Fibroblast of skin of back (primary cell): ENCODE measurements around the gene PTGER2. TPM values are rescaled to one million over a fixed set of nuclear protein-coding genes. Genes with fewer than 3 reads are reported as not detected.

Source experiments
- DNase-seq: peaks from one replicate; pipeline ENCODE4 v3.0.0-alpha.2; 2013
- polyA plus RNA-seq, 2 experiments: library from polyadenylated mRNA; unstranded; fragments of 120-200 nt; gene quantifications; one replicate each; pipeline ENCODE4 v1.2.1, GENCODE V29; 2013; ENCODE audit not compliant: insufficient read length in 2 of 2

The PTGER2 gene, protein sequence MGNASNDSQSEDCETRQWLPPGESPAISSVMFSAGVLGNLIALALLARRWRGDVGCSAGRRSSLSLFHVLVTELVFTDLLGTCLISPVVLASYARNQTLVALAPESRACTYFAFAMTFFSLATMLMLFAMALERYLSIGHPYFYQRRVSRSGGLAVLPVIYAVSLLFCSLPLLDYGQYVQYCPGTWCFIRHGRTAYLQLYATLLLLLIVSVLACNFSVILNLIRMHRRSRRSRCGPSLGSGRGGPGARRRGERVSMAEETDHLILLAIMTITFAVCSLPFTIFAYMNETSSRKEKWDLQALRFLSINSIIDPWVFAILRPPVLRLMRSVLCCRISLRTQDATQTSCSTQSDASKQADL
- polyA plus RNA-seq (2013, experiment 1 of 2; ENCODE audit: insufficient read length), result 1.9 TPM
- polyA plus RNA-seq (2013, experiment 2 of 2; ENCODE audit: insufficient read length), result 1.9 TPM

DNA sequence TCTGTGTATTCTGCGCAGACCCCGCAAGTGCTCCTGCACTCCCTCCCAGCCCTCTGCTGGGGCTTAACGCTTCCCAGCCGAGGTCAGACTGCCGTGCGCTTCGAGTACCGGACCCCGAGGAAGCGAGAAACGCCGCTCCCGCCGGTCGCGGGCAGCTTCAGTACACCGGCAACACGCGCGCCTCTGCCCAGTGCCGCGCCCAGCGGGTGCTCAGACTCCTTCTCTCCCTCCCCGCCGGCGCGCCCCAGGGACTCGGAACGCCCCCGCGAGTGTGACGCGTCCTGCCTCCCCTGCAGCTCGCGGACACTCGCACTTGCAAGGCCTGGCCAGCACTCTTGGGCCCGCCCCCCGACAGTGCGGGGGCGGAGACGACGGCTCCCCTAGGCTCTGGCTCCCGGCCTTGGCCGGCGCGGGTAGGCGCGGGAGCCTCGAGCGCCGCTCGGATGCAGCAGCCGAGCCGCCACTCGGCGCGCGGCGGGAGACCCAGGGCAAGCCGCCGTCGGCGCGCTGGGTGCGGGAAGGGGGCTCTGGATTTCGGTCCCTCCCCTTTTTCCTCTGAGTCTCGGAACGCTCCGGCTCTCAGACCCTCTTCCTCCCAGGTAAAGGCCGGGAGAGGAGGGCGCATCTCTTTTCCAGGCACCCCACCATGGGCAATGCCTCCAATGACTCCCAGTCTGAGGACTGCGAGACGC lies at the start of gene PTGER2:
TSS of gene PTGER2 (plus strand) at position 410 of the 692 bp plus-strand sequence. CDS start at position 647, 237 bp downstream.
- DNase-seq, result peak; percentile 85

DNA sequence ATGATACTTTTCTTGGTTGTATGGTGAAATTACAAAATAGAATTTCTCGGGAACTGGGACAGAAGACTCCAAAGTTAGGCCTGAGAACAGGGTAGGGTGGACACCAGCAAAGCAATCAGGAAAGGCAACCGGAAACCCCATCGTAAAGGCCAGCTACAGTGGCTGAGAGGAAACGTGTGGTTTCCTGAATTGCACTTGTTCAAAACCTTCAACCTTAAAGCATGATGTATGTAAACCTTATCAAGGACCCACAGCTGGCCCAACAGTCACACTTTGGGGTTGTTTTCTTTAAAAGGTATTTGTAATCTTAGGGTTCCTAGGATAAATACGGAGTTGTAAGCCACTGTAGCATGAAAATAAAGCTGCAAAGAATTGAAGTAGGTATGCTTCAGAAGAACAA lies 48.9 kb upstream of the PTGER2 start:
- no peak for DNase-seq

GRCh38 chr14:52266179-52266578 lies 47.9 kb upstream of the PTGER2 start:
- DNase-seq, result peak; percentile 88

GRCh38 chr14:52266782-52267181 lies 47.3 kb upstream of the PTGER2 start:
- DNase-seq, result peak; percentile 71

GRCh38 chr14:52267501-52268278 lies 46.4 kb upstream of the PTGER2 start, which contains the start of gene PTGDR:
Gene PTGDR, plus strand, starts transcription at chr14:52267698. Its CDS starts 117 bp downstream, at chr14:52267815.
- DNase-seq, result peak; percentile 22

DNA sequence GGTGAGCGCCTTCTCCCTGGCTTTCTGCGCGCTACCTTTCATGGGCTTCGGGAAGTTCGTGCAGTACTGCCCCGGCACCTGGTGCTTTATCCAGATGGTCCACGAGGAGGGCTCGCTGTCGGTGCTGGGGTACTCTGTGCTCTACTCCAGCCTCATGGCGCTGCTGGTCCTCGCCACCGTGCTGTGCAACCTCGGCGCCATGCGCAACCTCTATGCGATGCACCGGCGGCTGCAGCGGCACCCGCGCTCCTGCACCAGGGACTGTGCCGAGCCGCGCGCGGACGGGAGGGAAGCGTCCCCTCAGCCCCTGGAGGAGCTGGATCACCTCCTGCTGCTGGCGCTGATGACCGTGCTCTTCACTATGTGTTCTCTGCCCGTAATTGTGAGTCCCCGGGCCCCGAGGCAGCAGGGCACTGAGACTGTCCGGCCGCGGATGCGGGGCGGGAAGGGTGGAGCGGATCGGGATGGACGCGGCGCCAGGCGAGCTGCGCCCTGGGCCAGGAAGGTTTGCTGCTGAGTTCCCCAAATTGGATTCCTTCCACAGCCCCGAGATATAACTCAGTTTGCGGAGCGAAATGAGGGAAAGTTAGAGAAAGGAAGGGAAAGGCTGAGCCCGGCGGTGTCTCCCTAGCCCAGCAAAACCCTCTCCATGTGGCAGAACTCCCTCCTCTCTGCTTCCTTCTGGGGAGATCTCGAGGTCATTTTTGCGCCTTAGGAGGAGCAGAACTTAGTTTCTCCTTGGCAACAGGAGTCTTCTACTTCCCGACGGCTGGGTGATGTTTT lies 45.6 kb upstream of the PTGER2 start:
- DNase-seq, result peak; percentile 32

DNA sequence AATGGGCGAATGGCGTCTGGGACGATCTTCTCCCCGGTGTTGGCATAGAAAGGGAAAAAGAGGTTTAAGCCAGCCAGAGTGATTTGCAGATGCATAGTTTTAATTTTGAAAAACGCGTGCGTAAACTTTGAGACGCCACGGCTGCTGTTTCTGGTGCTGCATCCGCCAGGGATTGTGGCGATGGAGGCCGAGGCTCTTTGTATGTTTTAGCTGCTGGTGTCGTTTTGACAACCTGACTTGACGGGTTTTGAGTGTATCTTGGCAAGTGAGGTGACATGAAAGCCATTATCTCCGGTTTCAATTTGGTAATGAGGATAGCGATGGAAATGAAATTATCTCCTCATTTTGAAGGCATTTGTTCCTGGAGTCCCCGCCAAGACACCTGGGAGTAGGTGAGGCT lies 45.0 kb upstream of the PTGER2 start:
- DNase-seq, result no peak

DNA sequence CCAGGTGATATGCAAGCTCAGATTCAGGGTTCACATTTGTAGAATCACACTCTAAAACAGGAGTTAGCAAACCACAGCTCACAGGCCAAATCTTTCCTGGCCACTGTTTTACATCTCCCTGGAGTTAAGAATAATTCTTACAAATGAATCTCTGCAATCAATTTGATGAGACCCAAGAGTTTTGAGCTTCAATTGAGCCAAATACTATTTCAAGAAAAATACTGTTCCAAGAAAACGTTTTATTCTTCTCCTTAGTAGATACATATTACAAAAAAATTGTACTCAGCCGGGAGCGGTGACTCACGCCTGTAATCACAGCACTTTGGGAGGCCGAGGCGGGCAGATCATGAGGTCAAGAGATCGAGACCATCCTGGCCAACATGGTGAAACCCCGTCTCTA lies 44.1 kb upstream of the PTGER2 start:
- DNase-seq, result no peak

- no peak for DNase-seq
These were observed 42.6 kb upstream of the PTGER2 start for GRCh38 chr14:52271538-52271937.

GRCh38 chr14:52272375-52272774 lies 41.7 kb upstream of the PTGER2 start:
- DNase-seq, result peak; percentile 57

DNA sequence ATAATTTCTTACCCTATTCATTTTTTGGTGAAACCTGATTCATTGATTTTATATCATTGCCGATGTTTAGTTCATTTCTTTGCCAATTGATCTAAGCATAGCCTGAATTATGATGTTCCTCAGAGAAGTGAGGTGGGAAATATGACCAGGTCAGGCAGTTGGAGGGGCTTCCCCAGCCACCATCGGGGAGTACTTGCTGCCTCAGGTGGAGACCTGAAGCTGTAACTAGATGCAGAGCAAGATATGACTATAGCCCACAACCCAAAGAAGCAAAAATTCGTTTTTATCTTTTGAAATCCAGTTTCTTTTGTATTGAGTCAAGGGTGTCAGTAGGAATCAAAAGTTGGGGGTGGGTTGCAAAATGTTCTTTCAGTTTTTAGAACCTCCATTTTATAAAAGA lies 38.7 kb upstream of the PTGER2 start:
- DNase-seq, result no peak

DNA sequence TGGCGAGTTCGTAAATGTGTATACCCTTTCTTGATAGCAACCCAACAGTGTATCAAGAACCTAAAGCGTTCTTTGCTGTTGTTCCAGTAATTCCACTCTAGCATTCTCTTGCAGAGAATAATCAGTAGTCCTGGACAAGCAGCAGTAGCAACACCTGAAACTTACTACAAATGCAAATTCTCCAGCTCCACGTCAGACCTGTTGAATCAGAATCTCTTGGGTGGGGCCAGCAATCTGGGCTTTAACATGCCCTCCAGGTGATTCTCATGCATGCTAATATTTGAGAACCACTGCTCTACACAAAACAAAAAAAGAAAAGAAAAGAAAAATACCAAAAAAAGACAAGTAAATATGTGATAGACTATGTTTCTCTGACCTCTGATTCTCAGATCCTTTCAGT lies 36.6 kb upstream of the PTGER2 start:
- DNase-seq, result no peak

DNA sequence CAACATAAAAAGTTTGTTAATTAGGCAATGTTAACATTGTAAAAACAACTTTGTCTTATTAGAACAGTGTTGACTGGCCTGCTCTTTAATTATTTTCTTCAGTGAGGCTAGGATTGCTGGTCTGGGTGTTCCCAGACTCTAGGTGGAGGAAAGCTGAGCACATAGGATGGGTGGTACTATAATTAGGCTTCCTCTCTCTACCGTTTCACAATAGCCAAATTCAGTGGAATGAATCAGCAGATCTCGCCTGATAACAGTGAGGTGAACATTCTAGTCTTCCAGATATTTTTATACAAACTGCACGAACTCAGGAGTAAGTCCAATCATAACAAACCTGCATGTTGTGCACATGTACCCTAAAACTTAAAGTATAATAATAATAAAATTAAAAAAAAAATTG lies 34.7 kb upstream of the PTGER2 start:
- peak; percentile 27 for DNase-seq

- DNase-seq, result no peak
These were observed 31.0 kb upstream of the PTGER2 start for GRCh38 chr14:52283099-52283498.

DNA sequence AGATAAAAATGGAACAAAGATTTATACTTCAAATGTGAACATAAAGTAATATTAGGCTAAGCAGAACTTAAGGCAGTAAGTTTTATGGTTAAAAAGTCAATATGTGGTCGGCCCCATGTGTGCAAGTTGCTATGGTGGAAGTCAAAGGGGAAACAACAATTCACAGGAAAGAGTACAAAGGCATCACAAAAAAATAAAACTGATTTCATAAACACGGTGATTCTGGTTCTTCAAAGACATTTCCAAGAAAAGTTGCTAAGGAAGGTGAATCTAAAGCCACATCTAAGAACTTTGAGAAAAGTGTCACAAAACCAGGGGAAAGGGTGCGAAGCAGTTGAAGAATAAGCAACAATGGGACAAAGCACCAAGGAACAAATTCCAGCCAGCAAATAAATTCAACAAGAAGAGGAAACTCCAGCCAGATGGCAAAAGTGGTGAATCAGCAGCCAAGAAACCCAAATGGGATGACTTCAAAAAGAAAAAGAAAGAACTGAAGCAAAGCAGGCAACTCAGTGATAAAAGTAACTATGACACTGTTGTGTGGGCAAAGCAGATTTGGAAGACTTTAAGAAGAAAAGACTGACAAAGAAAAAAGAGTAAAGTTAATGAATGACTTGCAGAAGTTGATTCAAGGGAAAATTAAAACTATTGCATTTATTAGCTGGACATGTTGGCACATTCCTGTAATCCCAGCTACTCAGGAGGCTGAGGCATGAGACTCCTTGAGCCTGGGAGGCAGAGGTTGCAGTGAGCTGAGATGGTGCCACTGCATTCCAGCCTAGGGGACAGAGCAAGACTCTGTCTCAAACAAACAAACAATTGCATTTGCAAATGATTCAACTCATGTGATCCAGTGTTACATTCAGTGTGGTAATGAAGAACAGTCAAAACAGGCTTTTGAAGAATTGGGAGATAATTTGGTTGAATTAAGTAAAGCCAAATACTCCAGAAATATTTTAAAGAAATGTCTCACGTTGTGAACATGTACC lies 27.2 kb upstream of the PTGER2 start:
- DNase-seq, result no peak

GRCh38 chr14:52296378-52296777 lies 17.7 kb upstream of the PTGER2 start:
- DNase-seq, result no peak

- DNase-seq, result no peak
These were observed 15.3 kb upstream of the PTGER2 start for GRCh38 chr14:52298795-52299194.

DNA sequence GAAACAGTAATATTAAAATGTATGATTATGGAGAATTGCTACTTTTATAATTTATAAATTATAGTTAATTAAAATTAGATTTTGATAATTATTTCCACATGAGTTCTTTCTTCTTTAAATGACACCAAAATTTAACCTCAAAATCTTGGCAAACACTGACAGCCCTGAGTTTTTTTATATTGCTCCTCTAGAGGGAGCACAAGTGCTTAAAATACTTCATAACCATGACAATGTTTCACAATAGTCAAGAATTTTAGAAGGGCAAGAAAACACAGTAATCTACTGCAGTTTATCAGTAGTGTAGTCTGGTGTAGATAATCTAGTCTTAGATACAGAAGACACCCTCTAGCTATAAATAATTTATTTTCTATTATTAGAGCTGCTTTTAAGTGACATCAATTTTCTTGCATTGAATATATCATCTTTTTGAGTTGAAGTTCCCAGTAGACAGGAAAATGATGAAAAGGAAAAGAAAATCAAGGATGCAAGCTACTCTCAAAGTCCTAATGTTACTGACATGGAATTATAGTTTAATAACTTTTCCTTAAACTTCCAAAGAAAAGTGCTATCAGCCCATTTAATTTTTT lies 14.3 kb upstream of the PTGER2 start:
- DNase-seq, result peak; percentile 58

DNA sequence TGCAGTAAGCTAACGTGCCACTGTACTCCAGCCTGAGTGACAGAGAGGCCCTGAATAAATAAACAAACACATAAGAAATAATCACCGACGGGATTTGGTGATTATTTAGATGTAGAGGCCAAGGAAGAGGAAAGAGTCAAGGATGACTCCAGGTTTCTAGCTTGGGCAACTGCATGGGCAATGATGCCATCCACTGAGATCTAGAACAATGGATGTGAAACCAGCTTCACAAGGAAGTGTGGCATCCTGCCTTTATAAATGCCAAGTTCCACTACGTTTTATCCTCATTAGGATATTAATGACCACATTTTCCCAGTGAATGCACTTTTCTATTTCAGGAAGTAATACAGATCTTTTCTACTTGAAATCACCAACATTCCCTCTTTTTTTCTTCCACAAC lies 10.9 kb upstream of the PTGER2 start:
- DNase-seq, result no peak

GRCh38 chr14:52304248-52304904 lies 9.7 kb upstream of the PTGER2 start:
- peak; percentile 27 for DNase-seq
